Cardiac muscle cell (in vitro differentiated cells and primary cell): ENCODE measurements around the gene CTNNA3. TPM values are rescaled to one million over a fixed set of nuclear protein-coding genes. Genes with fewer than 3 reads are reported as not detected.

Experiments used
- DNase-seq, 2 donors: peaks; one replicate each; pipeline versions ENCODE4 v3.0.0 to v3.0.0-alpha.2; 2010 to 2017; ENCODE audit warnings: low read depth in 1 of 2, low spot score in 1 of 2
- H3K27ac ChIP-seq: fragments of 200-600 bp; sonication (generic); 2 replicates; pipeline ENCODE4 v1.5.1; 2016
- H3K27me3 ChIP-seq: fragments of 200-600 bp; sonication (generic); 2 replicates; pipeline ENCODE4 v1.6.0; 2016; ENCODE audit warnings: control low read depth
- H3K36me3 ChIP-seq: fragments of 200-600 bp; sonication (generic); 2 replicates; pipeline ENCODE4 v1.5.1; 2016; ENCODE audit warnings: control low read depth
- H3K4me1 ChIP-seq: fragments of 200-600 bp; sonication (generic); 2 replicates; pipeline ENCODE4 v1.8.1; 2017; ENCODE audit warnings: low read depth, mild to moderate bottlenecking, mixed run types
- H3K4me3 ChIP-seq: fragments of 200-600 bp; sonication (generic); 2 replicates; pipeline ENCODE4 v1.5.1; 2016; ENCODE audit warnings: mild to moderate bottlenecking
- H3K9me3 ChIP-seq: fragments of 200-600 bp; sonication (generic); 2 replicates; pipeline ENCODE4 v1.5.1; 2017; ENCODE audit warnings: low read depth, mild to moderate bottlenecking, control low read depth
- polyA plus RNA-seq: library from polyadenylated mRNA; unstranded; fragments of >200 nt; fragmentation: Nextera tagmentation; extraction: Ambion mirVana; gene quantifications from 2 replicates; pipeline ENCODE4 v1.2.1, GENCODE V29; 2016
- total RNA-seq: library from RNA; depleted of rRNA; stranded (reverse); fragments of >200 nt; gene quantifications from 2 replicates; pipeline ENCODE4 v1.2.3, GENCODE V29; 2016
- TF ChIP-seq, protein P1 (sequence below): IDR thresholded peaks from 2 replicates; pipeline ENCODE4 v1.5.1; 2012; ENCODE audit warnings: low read depth, mild to moderate bottlenecking, low read length

CTNNA3 gene
- total and polyA plus RNA-seq, 2 experiments from 2014 or later, result 55.8 to 71.7 TPM

DNA sequence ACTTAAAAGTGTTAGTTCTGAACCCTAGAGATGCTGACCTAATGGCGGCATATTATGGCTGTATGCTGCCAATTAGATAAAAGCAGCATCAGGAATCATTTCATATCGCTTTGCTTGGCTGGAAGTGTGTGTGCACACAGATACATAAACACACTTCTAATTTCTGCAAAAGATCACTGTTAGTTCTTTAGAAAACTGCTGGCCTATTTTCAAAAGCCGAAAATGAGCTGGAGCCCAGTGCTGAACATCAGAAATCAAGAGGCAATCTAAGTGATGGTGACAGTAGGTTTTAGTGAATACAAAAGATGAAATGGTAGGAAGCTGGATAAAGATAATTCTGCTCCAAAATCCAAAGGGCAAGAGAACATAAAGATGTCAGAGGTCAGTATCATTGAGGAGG, 1516.0 kb downstream of the CTNNA3 start:
- H3K4me3 ChIP-seq, result no peak overlapping the region
- no peaks in the 10 kb centered on the region for H3K36me3 ChIP-seq
- no peak for DNase-seq
- H3K9me3 ChIP-seq, result no peaks in the 10 kb centered on the region
- no peak overlapping the region for H3K27ac ChIP-seq
- no peaks in the 10 kb centered on the region for H3K4me1 ChIP-seq
- H3K27me3 ChIP-seq, result no peaks in the 10 kb centered on the region
- TF ChIP-seq, protein P1, sequence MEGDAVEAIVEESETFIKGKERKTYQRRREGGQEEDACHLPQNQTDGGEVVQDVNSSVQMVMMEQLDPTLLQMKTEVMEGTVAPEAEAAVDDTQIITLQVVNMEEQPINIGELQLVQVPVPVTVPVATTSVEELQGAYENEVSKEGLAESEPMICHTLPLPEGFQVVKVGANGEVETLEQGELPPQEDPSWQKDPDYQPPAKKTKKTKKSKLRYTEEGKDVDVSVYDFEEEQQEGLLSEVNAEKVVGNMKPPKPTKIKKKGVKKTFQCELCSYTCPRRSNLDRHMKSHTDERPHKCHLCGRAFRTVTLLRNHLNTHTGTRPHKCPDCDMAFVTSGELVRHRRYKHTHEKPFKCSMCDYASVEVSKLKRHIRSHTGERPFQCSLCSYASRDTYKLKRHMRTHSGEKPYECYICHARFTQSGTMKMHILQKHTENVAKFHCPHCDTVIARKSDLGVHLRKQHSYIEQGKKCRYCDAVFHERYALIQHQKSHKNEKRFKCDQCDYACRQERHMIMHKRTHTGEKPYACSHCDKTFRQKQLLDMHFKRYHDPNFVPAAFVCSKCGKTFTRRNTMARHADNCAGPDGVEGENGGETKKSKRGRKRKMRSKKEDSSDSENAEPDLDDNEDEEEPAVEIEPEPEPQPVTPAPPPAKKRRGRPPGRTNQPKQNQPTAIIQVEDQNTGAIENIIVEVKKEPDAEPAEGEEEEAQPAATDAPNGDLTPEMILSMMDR, result no peak

DNA sequence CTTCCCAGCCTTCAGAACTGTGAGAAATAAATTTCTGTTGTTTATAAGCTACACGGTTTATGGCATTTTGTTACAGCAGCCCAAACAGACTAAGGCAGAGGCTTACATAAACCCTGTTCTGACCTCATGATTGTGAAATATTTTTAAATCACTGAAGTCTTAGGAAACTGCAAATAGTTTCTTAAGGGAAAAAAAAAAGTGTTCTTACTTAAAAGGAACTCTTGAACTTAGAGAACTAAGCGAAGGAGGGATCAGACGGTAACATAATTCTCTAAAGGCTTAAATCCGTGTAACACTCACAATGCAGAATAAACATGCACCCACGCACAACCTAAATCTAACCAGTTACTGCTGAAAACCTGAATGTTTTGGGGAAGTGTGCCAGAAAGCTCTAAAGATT, 1519.2 kb downstream of the CTNNA3 start:
- no peak overlapping the region for H3K27ac ChIP-seq
- peak in 1 of 2 donors; percentile 48 for DNase-seq
- no peaks in the 10 kb centered on the region for H3K27me3 ChIP-seq
- TF ChIP-seq, protein P1, result no peak
- H3K36me3 ChIP-seq, result no peaks in the 10 kb centered on the region
- H3K9me3 ChIP-seq, result no peaks in the 10 kb centered on the region
- no peaks in the 10 kb centered on the region for H3K4me1 ChIP-seq
- H3K4me3 ChIP-seq, result no peak overlapping the region

DNA sequence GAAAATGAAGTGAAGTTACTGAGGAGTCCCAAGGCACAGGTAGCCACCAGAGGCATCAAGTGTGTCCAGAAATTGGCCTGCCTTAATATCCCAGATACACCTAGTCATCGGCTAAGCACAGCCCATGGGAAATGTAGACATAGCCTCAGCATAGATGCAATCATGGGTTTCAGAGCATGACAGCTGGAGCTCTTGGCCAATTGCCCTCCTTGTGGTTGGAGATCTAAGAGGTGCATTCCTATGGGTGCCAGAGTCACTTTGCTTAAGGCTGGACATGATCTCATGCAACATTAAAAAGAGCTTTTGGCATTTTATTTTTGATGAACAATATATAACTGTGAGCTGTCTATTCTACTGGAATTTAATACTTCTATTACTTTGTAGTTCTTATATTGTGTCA, 1528.2 kb downstream of the CTNNA3 start:
- Histone ChIP-seq H3K27ac (no peak overlapping the region), H3K9me3 (no peaks in the 10 kb centered on the region), H3K27me3 (no peaks in the 10 kb centered on the region), H3K36me3 (no peaks in the 10 kb centered on the region), H3K4me3 (no peak overlapping the region), H3K4me1 (no peaks in the 10 kb centered on the region)
- DNase-seq, result no peak
- TF ChIP-seq, protein P1, result no peak

DNA sequence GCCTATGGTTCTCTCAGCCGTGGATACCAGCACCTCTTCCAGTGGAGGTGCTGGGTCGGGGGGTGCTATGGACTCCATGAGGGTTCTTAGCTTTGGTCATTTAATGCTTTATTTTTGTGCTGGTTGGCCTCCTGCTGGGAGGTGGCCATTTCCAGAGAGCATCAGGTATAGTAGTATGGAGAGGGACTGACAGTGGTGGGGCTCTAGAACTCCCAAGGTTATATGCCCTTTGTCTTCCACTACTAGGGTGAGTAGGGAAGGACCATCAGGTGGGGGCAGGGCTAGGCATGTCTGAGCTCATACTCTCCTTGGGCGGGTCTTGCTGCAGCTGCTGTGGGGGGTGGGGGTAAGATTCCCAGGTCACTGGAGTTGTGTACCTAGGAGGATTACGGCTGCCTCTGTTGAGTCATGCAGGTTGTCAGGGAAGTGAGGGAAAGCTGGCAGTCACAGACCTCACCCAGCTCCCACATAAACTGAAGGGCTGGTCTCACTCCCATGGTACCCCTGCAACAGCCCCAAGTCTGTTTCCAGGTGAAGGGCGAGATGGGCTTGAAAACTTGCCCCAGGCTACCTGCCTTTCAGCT, 1533.3 kb downstream of the CTNNA3 start:
- Histone ChIP-seq H3K27ac (no peak overlapping the region), H3K36me3 (no peaks in the 10 kb centered on the region), H3K4me1 (no peaks in the 10 kb centered on the region), H3K4me3 (no peak overlapping the region), H3K27me3 (no peaks in the 10 kb centered on the region), H3K9me3 (no peaks in the 10 kb centered on the region)
- DNase-seq, result no peak
- TF ChIP-seq, protein P1, result no peak

DNA sequence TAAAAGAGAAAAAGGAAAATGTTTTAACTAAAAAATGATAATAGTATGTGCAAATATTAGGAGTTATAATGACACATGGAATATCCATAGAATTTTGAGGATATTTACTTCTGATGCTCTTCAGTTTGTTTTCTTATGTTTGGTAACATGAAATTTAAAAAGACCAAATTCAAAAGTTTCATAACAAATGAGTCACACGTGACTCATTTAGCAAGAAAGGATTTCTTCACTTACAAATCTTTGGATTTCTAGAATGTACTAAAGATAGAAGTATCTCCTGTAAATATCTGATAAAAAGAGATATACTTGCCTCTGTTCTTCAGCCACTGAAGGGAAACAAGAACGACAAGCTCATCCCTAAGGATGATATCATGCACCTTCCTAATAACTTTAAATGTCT, 1544.6 kb downstream of the CTNNA3 start:
- Histone ChIP-seq H3K4me1 (peaks cover 4% of the 10 kb centered on the region), H3K4me3 (no peak overlapping the region), H3K27ac (no peak overlapping the region), H3K27me3 (no peaks in the 10 kb centered on the region), H3K9me3 (no peaks in the 10 kb centered on the region), H3K36me3 (no peaks in the 10 kb centered on the region)
- DNase-seq, result peak in 1 of 2 donors; percentile 2
- TF ChIP-seq, protein P1, result no peak

DNA sequence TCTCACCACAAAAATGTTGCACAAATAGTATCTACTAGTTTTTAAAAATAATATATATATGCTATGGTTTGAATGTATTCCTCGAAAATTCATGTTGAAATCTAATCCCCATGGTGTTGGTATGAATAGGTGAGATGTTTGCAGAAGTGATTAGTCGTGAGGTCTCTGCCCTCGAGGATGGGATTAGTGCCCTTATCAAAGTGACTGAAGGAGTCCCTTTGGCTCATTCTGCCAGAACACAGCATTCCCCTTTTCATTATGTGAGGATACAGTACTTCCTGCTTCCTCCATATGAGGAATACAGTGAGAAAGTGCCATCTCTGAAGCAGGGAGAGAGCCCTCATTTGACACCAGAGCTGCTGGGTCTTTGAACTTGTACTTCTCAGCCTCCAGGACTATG, 1547.7 kb downstream of the CTNNA3 start:
- no peak overlapping the region for H3K27ac ChIP-seq
- TF ChIP-seq, protein P1, result no peak
- H3K9me3 ChIP-seq, result no peaks in the 10 kb centered on the region
- no peaks in the 10 kb centered on the region for H3K36me3 ChIP-seq
- no peaks in the 10 kb centered on the region for H3K27me3 ChIP-seq
- no peak for DNase-seq
- H3K4me3 ChIP-seq, result no peak overlapping the region
- H3K4me1 ChIP-seq, result peaks cover 4% of the 10 kb centered on the region
